ENCODE results near the gene FBXO10. TPM values are rescaled to one million over a fixed set of nuclear protein-coding genes. Genes with fewer than 3 reads are reported as not detected.

Gene FBXO10
- total and polyA plus RNA-seq, 2 of the 8 experiments (the other 6 are each of a cell fraction or from before 2014, with no cell fraction given) = 13.1 to 13.9 TPM

GRCh38 chr9:37549527-37549926 is 26.7 kb downstream of the FBXO10 start:
- H4K20me1 ChIP-seq (replicated peaks in 1 of 2; ENCODE audit: control insufficient read depth in 1 of 2, insufficient read depth in 2 of 2, low read length in 2 of 2) = peaks cover 0 to 5% of the 10 kb centered on the region in 2 experiments
- H2BK12ac ChIP-seq (ENCODE audit: low read depth, low read length) = no peak overlapping the region
- no peak overlapping the region for H2BK15ac ChIP-seq (ENCODE audit: low read length)
- H4K91ac ChIP-seq (replicated peaks; ENCODE audit: insufficient read length, low read length) = no peak overlapping the region
- ChIA-PET POLR2A (ENCODE audit: partially characterized antibody) (no interaction called here), CTCF (ENCODE audit: partially characterized antibody) (no interaction called here)
- no peak overlapping the region for H3K4me2 ChIP-seq (ENCODE audit: insufficient read depth in 1 of 2, low read depth in 2 of 2, low read length in 2 of 2)
- no peak overlapping the region for H3K27ac ChIP-seq (ENCODE audit: low read depth, low read length)
- no peaks in the 10 kb centered on the region for H3K36me3 ChIP-seq (ENCODE audit: control insufficient read depth in 2 of 4, insufficient read depth in 4 of 4, low read length in 3 of 4)
- H2AK5ac ChIP-seq (ENCODE audit: low read depth, low read length) = no peak overlapping the region
- no peak overlapping the region for H3K56ac ChIP-seq (replicated peaks; ENCODE audit: insufficient read length, low read depth, low read length)
- H3K79me2 ChIP-seq (ENCODE audit: control insufficient read depth in 1 of 2, insufficient read depth in 2 of 2, low read length in 2 of 2) = no peaks in the 10 kb centered on the region
- H3K23ac ChIP-seq (ENCODE audit: insufficient read length) = no peak overlapping the region
- H2BK5ac ChIP-seq (ENCODE audit: low read depth, low read length) = no peak overlapping the region
- no peak overlapping the region for H2BK120ac ChIP-seq (replicated peaks; ENCODE audit: low read depth, low read length)
- no peak overlapping the region for H4K5ac ChIP-seq (ENCODE audit: insufficient read length, low read depth, low read length)
- H3K4ac ChIP-seq (replicated peaks; ENCODE audit: insufficient read length, low read depth, low read length) = peak overlapping the region; percentile 85
- H4K8ac ChIP-seq (ENCODE audit: extremely low read depth, insufficient read depth, low read length) = no peak overlapping the region
- H3K4me3 ChIP-seq (ENCODE audit: extremely low read depth in 1 of 4, insufficient read depth in 2 of 4, low read depth in 3 of 4, low read length in 4 of 4) = no peak overlapping the region
- no peaks in the 10 kb centered on the region; a peak in 1 of 7 replicates for H3K4me1 ChIP-seq (replicated peaks in 1 of 4; ENCODE audit: control insufficient read depth in 3 of 4, insufficient read depth in 4 of 4, low read length in 3 of 4)
- H2BK20ac ChIP-seq (ENCODE audit: low read length) = no peak overlapping the region
- H3K79me1 ChIP-seq (ENCODE audit: low read depth, low read length) = no peaks in the 10 kb centered on the region
- H3K14ac ChIP-seq (ENCODE audit: insufficient read length) = no peak overlapping the region
- peak overlapping the region; percentile 24; the same call in 1 of the 2 replicates for H3K18ac ChIP-seq (ENCODE audit: extremely low read depth, low read length)
- FAIRE-seq (no peak), DNase-seq (ENCODE audit: low read depth in 1 of 2, low spot score in 2 of 2) (no peak)
- H3K27me3 ChIP-seq (replicated peaks in 1 of 4; ENCODE audit: control insufficient read depth in 3 of 4, extremely low read depth in 1 of 4, insufficient read depth in 3 of 4, low read length in 3 of 4) = no peaks in the 10 kb centered on the region
- no peak overlapping the region for H2AFZ ChIP-seq (ENCODE audit: low read length)
- H3K9me3 ChIP-seq (ENCODE audit: insufficient read depth in 2 of 2, low read depth in 1 of 2, low read length in 1 of 2) = no peaks in the 10 kb centered on the region
- H3K9ac ChIP-seq (replicated peaks in 1 of 4; ENCODE audit: extremely low read depth in 1 of 4, low read depth in 3 of 4, low read length in 3 of 4) = no peak overlapping the region
- H3K23me2 ChIP-seq (ENCODE audit: low read depth, low read length) = no peaks in the 10 kb centered on the region
- TF ChIP-seq SRF (IDR thresholded peaks at IDR 0.05; ENCODE audit: low read depth, low read length) (no peak), POLR2AphosphoS5 (IDR thresholded peaks at IDR 0.05; ENCODE audit: low read depth, low read length) (no peak), PHF8 (conservative IDR thresholded peaks at IDR 0.05; ENCODE audit: low read depth, low read length) (no peak), SAP30 (IDR thresholded peaks at IDR 0.05; ENCODE audit: insufficient read depth, insufficient replicate concordance, low read length) (no peak), CHD1 (IDR thresholded peaks at IDR 0.05; ENCODE audit: low read depth, low read length) (no peak), YY1 (IDR thresholded peaks at IDR 0.05; ENCODE audit: low read depth, low read length) (no peak), CHD2 (IDR thresholded peaks at IDR 0.05; ENCODE audit: low read length) (no peak), SIRT6 (IDR thresholded peaks at IDR 0.05; ENCODE audit: low read length) (no peak)
- TF ChIP-seq, protein P1, sequence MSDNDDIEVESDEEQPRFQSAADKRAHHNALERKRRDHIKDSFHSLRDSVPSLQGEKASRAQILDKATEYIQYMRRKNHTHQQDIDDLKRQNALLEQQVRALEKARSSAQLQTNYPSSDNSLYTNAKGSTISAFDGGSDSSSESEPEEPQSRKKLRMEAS (IDR thresholded peaks at IDR 0.05) = no peak
- TF ChIP-seq, protein P2, sequence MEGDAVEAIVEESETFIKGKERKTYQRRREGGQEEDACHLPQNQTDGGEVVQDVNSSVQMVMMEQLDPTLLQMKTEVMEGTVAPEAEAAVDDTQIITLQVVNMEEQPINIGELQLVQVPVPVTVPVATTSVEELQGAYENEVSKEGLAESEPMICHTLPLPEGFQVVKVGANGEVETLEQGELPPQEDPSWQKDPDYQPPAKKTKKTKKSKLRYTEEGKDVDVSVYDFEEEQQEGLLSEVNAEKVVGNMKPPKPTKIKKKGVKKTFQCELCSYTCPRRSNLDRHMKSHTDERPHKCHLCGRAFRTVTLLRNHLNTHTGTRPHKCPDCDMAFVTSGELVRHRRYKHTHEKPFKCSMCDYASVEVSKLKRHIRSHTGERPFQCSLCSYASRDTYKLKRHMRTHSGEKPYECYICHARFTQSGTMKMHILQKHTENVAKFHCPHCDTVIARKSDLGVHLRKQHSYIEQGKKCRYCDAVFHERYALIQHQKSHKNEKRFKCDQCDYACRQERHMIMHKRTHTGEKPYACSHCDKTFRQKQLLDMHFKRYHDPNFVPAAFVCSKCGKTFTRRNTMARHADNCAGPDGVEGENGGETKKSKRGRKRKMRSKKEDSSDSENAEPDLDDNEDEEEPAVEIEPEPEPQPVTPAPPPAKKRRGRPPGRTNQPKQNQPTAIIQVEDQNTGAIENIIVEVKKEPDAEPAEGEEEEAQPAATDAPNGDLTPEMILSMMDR (IDR thresholded peaks at IDR 0.05; ENCODE audit: control extremely low read depth in 1 of 3, insufficient read depth in 1 of 3, low read depth in 1 of 3, low read length in 3 of 3) = no peak
